NCI-H1417 treated with DMSO at 0.1 percent for 48 hours (cell line): ENCODE results near the gene PROCA1.
A peak's percentile ranks its signal among the peaks of the same experiment; 100 is the strongest.
"Not testable (repeated sequence)": the region's sequence is repeated elsewhere in the genome, so short reads cannot be mapped to it uniquely, and the experiment has no call there.

Experiments
- DNase-seq: peaks from one replicate; lab custom pipeline; 2025; lab: John Stamatoyannopoulos, UW

PROCA1 gene

GRCh38 chr17:28725660-28726225 lies 14.1 kb upstream of the PROCA1 start:
- peak; percentile 61 for DNase-seq

GRCh38 chr17:28725166-28725659 lies 13.5 kb upstream of the PROCA1 start:
- no peak for DNase-seq

- no peak for DNase-seq
These were observed 12.9 kb upstream of the PROCA1 start for GRCh38 chr17:28724500-28725165.

DNA sequence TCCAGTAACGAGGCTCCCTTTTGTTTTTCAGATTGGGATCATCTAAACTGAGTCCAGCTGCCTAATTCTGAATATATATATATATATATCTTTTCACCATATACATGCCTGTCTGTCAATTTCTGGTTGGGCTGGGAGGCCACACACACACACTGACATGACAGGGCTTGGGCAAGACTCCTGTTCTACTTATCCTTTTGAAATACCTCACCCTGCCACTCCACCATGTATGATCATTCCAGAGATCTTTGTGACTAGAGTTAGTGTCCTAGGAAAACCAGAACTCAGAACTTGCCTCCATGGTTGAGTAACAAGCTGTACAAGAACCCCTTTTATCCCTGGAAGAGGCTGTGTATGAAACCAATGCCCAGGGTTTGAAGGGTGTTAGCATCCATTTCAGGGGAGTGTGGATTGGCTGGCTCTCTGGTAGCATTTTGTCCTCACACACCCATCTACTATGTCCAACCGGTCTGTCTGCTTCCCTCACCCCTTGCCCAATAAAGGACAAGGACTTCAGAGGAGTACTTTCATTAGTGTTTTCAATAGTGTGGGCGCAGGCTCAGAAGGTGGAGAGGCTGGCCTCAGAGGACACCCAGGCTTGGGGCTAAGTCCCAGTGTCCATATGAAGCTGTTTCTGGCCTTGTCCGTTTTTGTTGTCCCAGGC lies 12.3 kb upstream of the PROCA1 start:
- not testable (repeated sequence) for DNase-seq

DNA sequence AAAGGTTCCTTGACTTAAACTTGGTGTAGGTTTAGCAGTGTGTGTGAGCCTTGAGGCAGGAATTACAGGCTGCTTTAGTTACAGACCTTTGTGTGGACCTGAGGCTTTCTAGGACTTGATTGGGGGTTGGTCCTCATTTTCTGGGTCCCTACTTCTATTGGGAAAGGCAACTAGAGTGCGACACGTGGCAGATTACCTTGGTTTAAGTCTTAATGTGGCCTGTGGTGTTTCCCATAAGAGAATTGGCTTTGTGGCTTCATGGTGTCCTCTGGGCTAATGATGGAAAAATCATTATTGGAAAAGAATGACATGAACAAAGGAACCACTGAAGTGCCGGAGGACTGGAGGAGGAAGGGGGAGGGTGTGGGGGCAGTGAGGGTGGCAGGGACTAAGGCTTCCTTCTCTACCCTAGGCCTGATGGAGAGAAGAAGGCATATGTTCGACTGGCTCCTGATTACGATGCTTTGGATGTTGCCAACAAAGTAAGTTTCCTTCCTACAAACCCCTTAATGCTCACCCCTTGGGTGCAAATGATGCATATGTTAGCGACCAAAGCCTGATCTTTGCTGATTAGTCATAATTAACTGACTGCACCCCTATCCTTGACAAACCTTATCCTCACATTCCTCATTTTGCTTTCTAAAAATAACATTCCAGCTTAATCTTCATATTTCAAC lies 11.6 kb upstream of the PROCA1 start:
- no peak for DNase-seq

- DNase-seq, result no peak
These were observed 10.9 kb upstream of the PROCA1 start for GRCh38 chr17:28722417-28723158.

- not testable (repeated sequence) for DNase-seq
These were observed 9.3 kb upstream of the PROCA1 start for GRCh38 chr17:28720997-28721329.

GRCh38 chr17:28720247-28720996 lies 8.7 kb upstream of the PROCA1 start:
- no peak for DNase-seq

- no peak for DNase-seq
These were observed 7.3 kb upstream of the PROCA1 start for GRCh38 chr17:28719021-28719433.

DNA sequence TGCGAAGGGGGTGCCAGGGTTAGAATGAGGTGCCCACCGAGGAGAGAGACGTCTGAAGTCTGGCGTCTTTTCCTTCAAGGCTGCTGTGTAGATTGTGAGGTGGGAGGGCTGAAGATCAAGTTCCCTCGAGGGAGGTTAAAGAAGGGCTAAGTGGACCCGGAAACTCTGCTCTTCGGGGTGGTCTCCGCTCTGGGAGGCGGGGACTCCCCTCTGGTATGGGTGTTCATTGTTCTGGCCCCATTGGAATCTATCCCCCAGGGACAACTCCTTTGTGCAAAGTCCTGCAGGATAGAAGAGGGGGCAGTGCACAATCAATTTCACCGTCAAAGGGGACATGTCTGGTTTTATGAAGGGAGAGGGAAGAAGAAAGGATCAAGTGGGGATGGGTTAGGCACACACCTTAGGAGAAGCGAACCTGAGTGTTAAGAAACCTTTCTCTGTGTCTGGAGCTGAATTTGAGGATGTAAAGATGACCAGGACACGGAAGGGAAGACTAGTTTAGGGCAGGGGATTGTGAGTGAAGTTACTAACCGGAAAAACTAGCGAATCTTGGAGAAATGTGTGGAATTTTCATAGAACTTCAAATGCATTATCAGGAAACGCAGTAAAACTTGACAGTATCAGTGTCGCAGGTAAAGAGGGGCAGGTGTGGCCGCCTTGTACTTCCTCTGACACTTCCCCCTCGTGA lies 6.8 kb upstream of the PROCA1 start:
- DNase-seq, result no peak

GRCh38 chr17:28717578-28718332 lies 6.1 kb upstream of the PROCA1 start, which contains the start of gene RAB34:
Gene RAB34 (minus strand): TSS chr17:28717868. CDS start chr17:28717266, 602 bp downstream.
- DNase-seq, result no peak

- no peak for DNase-seq
These were observed 5.3 kb upstream of the PROCA1 start for GRCh38 chr17:28716740-28717577.

GRCh38 chr17:28715217-28715616 lies 3.5 kb upstream of the PROCA1 start:
- no peak for DNase-seq

DNA sequence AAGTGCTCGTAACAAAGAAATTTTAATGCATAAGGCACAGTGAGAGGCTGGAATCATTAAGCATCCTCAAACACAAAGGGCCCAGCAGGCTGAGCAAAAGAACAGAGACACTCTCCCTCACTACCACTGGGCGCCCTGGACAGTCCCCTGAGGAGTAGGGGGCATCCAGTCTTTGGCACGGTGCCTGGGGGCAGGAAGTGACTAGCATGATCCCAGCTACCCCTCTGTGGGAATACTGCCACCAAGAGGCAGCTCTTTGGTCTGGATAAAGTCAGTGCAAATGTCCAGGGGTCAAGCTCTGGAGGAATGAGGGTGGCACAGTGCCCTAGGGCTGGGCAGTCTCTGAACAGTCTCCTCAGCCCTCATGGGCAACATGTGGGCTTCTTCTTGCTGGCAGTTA lies 2.6 kb upstream of the PROCA1 start:
- no peak for DNase-seq

GRCh38 chr17:28712705-28713415 lies 1.2 kb upstream of the PROCA1 start:
- DNase-seq, result no peak

DNA sequence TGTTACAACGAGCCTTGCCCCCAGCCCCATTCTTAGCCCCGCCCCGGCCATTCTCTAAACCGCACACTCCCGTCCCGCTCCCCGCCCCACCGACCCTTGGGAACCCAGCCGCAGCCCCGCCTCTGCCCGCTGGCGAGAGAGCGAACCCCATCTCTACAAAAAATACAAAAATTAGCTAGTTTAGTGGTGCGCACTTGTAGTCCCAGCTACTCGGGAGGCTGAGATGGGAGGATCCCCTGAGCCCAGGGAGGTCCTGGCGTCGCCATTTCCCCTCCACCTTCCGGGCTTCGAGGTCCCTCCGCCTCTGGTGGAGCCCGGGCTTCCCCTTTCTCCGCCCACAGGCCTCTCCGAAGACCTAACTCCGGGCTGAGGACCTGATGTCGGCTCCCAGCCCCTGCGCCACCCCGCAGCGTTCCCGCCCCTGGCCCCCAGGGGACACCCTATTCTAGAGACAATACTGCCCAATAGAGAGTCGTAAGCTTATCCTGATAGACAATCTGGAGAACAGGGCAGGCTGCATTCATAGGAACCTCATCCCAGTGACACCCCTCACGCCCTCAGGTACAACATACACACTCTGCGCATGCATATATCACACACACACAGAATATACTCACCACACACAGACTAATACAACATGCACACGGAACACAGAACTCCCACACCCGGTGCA lies 480 bp upstream of the PROCA1 start:
- DNase-seq, result no peak

- peak; percentile 68 for DNase-seq
These were observed 596 bp downstream of the PROCA1 start for GRCh38 chr17:28710861-28711722.
